HL-60 (cell line): ENCODE measurements around the gene RAB31.

Source experiments
- TF ChIP-seq, protein P1 (sequence below): IDR thresholded peaks from one replicate; pipeline ENCODE4 v1.5.1; 2011; ENCODE audit warnings: low read length, control low read depth, inconsistent platforms; ENCODE audit not compliant: insufficient read depth
- TF ChIP-seq, protein P2 (sequence below): IDR thresholded peaks from 2 replicates; pipeline ENCODE4 v1.6.1; 2012; ENCODE audit warnings: low read depth; ENCODE audit not compliant: insufficient replicate concordance

- TF ChIP-seq, protein P1, sequence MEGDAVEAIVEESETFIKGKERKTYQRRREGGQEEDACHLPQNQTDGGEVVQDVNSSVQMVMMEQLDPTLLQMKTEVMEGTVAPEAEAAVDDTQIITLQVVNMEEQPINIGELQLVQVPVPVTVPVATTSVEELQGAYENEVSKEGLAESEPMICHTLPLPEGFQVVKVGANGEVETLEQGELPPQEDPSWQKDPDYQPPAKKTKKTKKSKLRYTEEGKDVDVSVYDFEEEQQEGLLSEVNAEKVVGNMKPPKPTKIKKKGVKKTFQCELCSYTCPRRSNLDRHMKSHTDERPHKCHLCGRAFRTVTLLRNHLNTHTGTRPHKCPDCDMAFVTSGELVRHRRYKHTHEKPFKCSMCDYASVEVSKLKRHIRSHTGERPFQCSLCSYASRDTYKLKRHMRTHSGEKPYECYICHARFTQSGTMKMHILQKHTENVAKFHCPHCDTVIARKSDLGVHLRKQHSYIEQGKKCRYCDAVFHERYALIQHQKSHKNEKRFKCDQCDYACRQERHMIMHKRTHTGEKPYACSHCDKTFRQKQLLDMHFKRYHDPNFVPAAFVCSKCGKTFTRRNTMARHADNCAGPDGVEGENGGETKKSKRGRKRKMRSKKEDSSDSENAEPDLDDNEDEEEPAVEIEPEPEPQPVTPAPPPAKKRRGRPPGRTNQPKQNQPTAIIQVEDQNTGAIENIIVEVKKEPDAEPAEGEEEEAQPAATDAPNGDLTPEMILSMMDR: no peak
- TF ChIP-seq, protein P2, sequence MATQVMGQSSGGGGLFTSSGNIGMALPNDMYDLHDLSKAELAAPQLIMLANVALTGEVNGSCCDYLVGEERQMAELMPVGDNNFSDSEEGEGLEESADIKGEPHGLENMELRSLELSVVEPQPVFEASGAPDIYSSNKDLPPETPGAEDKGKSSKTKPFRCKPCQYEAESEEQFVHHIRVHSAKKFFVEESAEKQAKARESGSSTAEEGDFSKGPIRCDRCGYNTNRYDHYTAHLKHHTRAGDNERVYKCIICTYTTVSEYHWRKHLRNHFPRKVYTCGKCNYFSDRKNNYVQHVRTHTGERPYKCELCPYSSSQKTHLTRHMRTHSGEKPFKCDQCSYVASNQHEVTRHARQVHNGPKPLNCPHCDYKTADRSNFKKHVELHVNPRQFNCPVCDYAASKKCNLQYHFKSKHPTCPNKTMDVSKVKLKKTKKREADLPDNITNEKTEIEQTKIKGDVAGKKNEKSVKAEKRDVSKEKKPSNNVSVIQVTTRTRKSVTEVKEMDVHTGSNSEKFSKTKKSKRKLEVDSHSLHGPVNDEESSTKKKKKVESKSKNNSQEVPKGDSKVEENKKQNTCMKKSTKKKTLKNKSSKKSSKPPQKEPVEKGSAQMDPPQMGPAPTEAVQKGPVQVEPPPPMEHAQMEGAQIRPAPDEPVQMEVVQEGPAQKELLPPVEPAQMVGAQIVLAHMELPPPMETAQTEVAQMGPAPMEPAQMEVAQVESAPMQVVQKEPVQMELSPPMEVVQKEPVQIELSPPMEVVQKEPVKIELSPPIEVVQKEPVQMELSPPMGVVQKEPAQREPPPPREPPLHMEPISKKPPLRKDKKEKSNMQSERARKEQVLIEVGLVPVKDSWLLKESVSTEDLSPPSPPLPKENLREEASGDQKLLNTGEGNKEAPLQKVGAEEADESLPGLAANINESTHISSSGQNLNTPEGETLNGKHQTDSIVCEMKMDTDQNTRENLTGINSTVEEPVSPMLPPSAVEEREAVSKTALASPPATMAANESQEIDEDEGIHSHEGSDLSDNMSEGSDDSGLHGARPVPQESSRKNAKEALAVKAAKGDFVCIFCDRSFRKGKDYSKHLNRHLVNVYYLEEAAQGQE: no peak
Observed at GRCh38 chr18:9876212-9876866, 168.2 kb downstream of the RAB31 start.
